GM12878 (cell line): ENCODE measurements around the gene SUZ12. TPM values are rescaled to one million over a fixed set of nuclear protein-coding genes. Genes with fewer than 3 reads are reported as not detected.
A peak's percentile ranks its signal among the peaks of the same experiment; 100 is the strongest.

ENCODE experiments used
- BACH1 ChIP-seq: fragments of 450-650 bp; IDR thresholded peaks from 2 replicates; pipeline ENCODE4 v1.6.1; 2017; ENCODE audit warnings: mild to moderate bottlenecking, borderline replicate concordance
- BHLHE40 ChIP-seq, 2 experiments: fragments of 450-650 bp in 1 of 2; IDR thresholded peaks; 2 replicates each; pipeline ENCODE4 v1.6.1; 2011 to 2017; ENCODE audit warnings: low read depth in 2 of 2, borderline replicate concordance in 1 of 2, improper control_type of control experiment in 1 of 2, low read length in 1 of 2, mild to moderate bottlenecking in 1 of 2
- BMI1 ChIP-seq: fragments of 450-650 bp; IDR thresholded peaks from 2 replicates; pipeline ENCODE4 v1.6.1; 2016; ENCODE audit warnings: mild to moderate bottlenecking, moderate library complexity, borderline replicate concordance
- BRCA1 ChIP-seq: IDR thresholded peaks from 2 replicates; pipeline ENCODE4 v1.6.1; 2011; ENCODE audit warnings: low read depth, low read length, improper control_type of control experiment
- CHD2 ChIP-seq: IDR thresholded peaks from 2 replicates; pipeline ENCODE4 v1.6.1; 2011; ENCODE audit warnings: low read depth, low read length, improper control_type of control experiment, borderline replicate concordance
- CREM ChIP-seq: IDR thresholded peaks from 2 replicates; pipeline ENCODE4 v1.6.1; 2014; ENCODE audit warnings: antibody characterized with exemption, low read depth
- EGR1 ChIP-seq, 2 experiments: IDR thresholded peaks; 1 replicate in 1 of 2; 2 replicates in 1 of 2; pipeline ENCODE4 v1.6.1; 2011 to 2012; ENCODE audit warnings: low read depth in 2 of 2, low read length in 2 of 2, borderline replicate concordance in 1 of 2, mild to moderate bottlenecking in 1 of 2, moderate library complexity in 1 of 2
- GATAD2B ChIP-seq: fragments of 450-650 bp; conservative IDR thresholded peaks from 2 replicates; pipeline ENCODE4 v1.6.1; 2017; ENCODE audit warnings: low read depth, mild to moderate bottlenecking, moderate library complexity
- IKZF1 ChIP-seq: fragments of 450-650 bp; conservative IDR thresholded peaks from 2 replicates; pipeline ENCODE4 v1.6.1; 2017; ENCODE audit warnings: antibody characterized with exemption, mild to moderate bottlenecking
- RAD21 ChIP-seq: IDR thresholded peaks from 2 replicates; pipeline ENCODE4 v1.6.1; 2011; ENCODE audit warnings: mild to moderate bottlenecking, low read depth, low read length, moderate library complexity; ENCODE audit not compliant: insufficient read depth
- RAD51 ChIP-seq: fragments of 450-650 bp; IDR thresholded peaks from 2 replicates; pipeline ENCODE4 v1.6.1; 2016; ENCODE audit warnings: moderate library complexity, mild to moderate bottlenecking, inconsistent platforms
- RCOR1 ChIP-seq: conservative IDR thresholded peaks from 2 replicates; pipeline ENCODE4 v1.6.1; 2012; ENCODE audit warnings: low read depth, low read length, improper control_type of control experiment
- RELA ChIP-seq: fragments of 450-650 bp; IDR thresholded peaks from 2 replicates; pipeline ENCODE4 v1.8.0; 2014; ENCODE audit warnings: borderline replicate concordance; ENCODE audit not compliant: partially characterized antibody
- SMARCA5 ChIP-seq: fragments of 450-650 bp; IDR thresholded peaks from 2 replicates; pipeline ENCODE4 v1.6.1; 2017; ENCODE audit warnings: mild to moderate bottlenecking
- SMC3 ChIP-seq: IDR thresholded peaks from 2 replicates; pipeline ENCODE4 v1.6.1; 2011; ENCODE audit warnings: low read length, improper control_type of control experiment, borderline replicate concordance
- TCF12 ChIP-seq: IDR thresholded peaks from 2 replicates; pipeline ENCODE4 v1.6.1; 2011; ENCODE audit warnings: low read depth, mild to moderate bottlenecking, low read length
- polyA plus RNA-seq, 11 experiments: library from polyadenylated mRNA; depleted of rRNA in 4 of 11; unstranded in 6 of 11; stranded (reverse) in 5 of 11; fragments of >200 nt; fragmentation: Nextera tagmentation in 4 of 11; fragmentation: Illumina TruSeq in 1 of 11; extraction: Ambion mirVana in 4 of 11; extraction: Trizol in 1 of 11; gene quantifications; 1 replicate in 1 of 11; 2 replicates in 10 of 11; pipeline versions ENCODE4 v1.2.1 to v1.2.3, GENCODE V29; 2011 to 2016; ENCODE audit warnings: inconsistent platforms in 2 of 11, missing spikeins in 2 of 11, low read depth in 1 of 11
- total RNA-seq, 4 experiments: library from RNA; depleted of rRNA in 3 of 4; stranded (reverse); fragments of >200 nt in 3 of 4; fragmentation: Illumina TruSeq in 1 of 4; extraction: Trizol in 1 of 4; gene quantifications; 2 replicates each; pipeline versions ENCODE4 v1.2.1 to v1.2.3, GENCODE V29; 2013 to 2021
- TF ChIP-seq, protein P1 (sequence below): IDR thresholded peaks from 2 replicates; pipeline ENCODE4 v1.6.1; 2011; ENCODE audit warnings: borderline replicate concordance, low read depth, mild to moderate bottlenecking, moderate library complexity, mixed read lengths, low read length; ENCODE audit not compliant: insufficient read depth; ENCODE audit errors: extremely low read length
- TF ChIP-seq, protein P2 (sequence below): IDR thresholded peaks from 2 replicates; pipeline ENCODE4 v1.6.1; 2011; ENCODE audit warnings: low read depth, mild to moderate bottlenecking, low read length, moderate library complexity, borderline replicate concordance; ENCODE audit errors: extremely low read depth
- TF ChIP-seq, protein P3 (sequence below): IDR thresholded peaks from 2 replicates; pipeline ENCODE4 v1.6.1; 2011; ENCODE audit warnings: low read depth, low read length, improper control_type of control experiment, borderline replicate concordance
- TF ChIP-seq, protein P4 (sequence below): IDR thresholded peaks from 2 replicates; pipeline ENCODE4 v1.6.1; 2012; ENCODE audit warnings: low read depth, low read length, improper control_type of control experiment
- TF ChIP-seq, protein P5 (sequence below), 3 experiments: IDR thresholded peaks in 2 of 3; conservative IDR thresholded peaks in 1 of 3; 2 replicates each; pipeline ENCODE4 v1.5.1; 2011; ENCODE audit warnings: low read depth in 3 of 3, low read length in 3 of 3, mild to moderate bottlenecking in 3 of 3, control low read depth in 2 of 3, moderate library complexity in 2 of 3, inconsistent platforms in 1 of 3, mixed read lengths in 1 of 3; ENCODE audit not compliant: control insufficient read depth in 2 of 3, insufficient read depth in 1 of 3; ENCODE audit errors: extremely low read depth in 1 of 3
- TF ChIP-seq, protein P6 (sequence below): fragments of 450-650 bp; IDR thresholded peaks from 2 replicates; pipeline ENCODE4 v1.6.1; 2018; ENCODE audit warnings: mild to moderate bottlenecking, low read depth, moderate library complexity; ENCODE audit not compliant: partially characterized antibody

SUZ12 gene
- total and polyA plus RNA-seq, 10 of the 15 experiments (the other 5 are each of a cell fraction or from before 2014, with no cell fraction given), result 19.2 to 69.2 (median 34.5) TPM

DNA sequence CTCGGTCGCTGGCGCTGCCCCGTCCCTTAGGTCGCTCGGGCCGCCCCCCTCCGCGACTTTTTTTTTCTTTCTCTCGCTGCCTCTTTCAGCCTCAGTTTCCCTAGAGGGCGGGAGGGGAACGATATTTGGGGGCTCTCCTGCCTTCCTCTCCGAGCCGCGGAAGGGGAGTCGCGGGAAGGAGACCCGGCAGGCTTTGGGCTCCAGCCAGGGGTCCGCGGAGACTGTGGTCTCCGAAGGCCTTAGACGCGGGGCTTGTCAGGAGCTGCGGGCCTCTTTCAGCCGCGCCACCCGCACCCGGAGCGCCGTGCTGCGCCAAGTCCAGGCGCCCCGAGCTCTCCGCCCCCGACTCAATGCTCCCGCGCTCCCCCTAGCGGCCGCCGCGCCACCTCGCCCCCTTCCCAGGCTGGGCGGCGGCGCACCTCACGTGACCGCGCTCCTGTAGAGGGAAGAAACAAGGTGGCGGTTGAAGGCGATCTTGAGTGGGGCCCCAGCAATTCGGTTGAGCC lies 70.2 kb downstream of the SUZ12 start, which contains the start of gene LRRC37B (continued):
- TF ChIP-seq, protein P1, sequence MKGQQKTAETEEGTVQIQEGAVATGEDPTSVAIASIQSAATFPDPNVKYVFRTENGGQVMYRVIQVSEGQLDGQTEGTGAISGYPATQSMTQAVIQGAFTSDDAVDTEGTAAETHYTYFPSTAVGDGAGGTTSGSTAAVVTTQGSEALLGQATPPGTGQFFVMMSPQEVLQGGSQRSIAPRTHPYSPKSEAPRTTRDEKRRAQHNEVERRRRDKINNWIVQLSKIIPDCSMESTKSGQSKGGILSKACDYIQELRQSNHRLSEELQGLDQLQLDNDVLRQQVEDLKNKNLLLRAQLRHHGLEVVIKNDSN, result peak; percentile 92
- TF ChIP-seq, protein P2, sequence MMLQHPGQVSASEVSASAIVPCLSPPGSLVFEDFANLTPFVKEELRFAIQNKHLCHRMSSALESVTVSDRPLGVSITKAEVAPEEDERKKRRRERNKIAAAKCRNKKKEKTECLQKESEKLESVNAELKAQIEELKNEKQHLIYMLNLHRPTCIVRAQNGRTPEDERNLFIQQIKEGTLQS, result peak; percentile 85; the same call in 1 of the 2 replicates
- TF ChIP-seq GATAD2B, result peak; percentile 18; the same call in 1 of the 2 replicates
- TF ChIP-seq, protein P3, sequence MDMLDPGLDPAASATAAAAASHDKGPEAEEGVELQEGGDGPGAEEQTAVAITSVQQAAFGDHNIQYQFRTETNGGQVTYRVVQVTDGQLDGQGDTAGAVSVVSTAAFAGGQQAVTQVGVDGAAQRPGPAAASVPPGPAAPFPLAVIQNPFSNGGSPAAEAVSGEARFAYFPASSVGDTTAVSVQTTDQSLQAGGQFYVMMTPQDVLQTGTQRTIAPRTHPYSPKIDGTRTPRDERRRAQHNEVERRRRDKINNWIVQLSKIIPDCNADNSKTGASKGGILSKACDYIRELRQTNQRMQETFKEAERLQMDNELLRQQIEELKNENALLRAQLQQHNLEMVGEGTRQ, result peak; percentile 74
- peak; percentile 99 for TF ChIP-seq SMARCA5
- TF ChIP-seq IKZF1, result peak; percentile 69
- TF ChIP-seq RELA, result peak; percentile 81
- TF ChIP-seq EGR1 (IDR thresholded peaks at IDR 0.05; ENCODE audit: borderline replicate concordance in 1 of 2, low read depth in 2 of 2, low read length in 2 of 2), result peak in 1 of 2 experiments; percentile 94; a peak in 2 of 3 replicates
- TF ChIP-seq BHLHE40 (IDR thresholded peaks at IDR 0.05; ENCODE audit: borderline replicate concordance in 1 of 2, low read depth in 2 of 2, low read length in 1 of 2), result peak; percentile 94 to 98
- TF ChIP-seq, protein P4, sequence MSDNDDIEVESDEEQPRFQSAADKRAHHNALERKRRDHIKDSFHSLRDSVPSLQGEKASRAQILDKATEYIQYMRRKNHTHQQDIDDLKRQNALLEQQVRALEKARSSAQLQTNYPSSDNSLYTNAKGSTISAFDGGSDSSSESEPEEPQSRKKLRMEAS, result peak; percentile 83
- 0 out of 2 replicates have a peak, but pooled peaks have one; percentile 70 for TF ChIP-seq RCOR1
- TF ChIP-seq CHD2, result peak; percentile 58; the same call in 1 of the 2 replicates
- TF ChIP-seq, protein P5, sequence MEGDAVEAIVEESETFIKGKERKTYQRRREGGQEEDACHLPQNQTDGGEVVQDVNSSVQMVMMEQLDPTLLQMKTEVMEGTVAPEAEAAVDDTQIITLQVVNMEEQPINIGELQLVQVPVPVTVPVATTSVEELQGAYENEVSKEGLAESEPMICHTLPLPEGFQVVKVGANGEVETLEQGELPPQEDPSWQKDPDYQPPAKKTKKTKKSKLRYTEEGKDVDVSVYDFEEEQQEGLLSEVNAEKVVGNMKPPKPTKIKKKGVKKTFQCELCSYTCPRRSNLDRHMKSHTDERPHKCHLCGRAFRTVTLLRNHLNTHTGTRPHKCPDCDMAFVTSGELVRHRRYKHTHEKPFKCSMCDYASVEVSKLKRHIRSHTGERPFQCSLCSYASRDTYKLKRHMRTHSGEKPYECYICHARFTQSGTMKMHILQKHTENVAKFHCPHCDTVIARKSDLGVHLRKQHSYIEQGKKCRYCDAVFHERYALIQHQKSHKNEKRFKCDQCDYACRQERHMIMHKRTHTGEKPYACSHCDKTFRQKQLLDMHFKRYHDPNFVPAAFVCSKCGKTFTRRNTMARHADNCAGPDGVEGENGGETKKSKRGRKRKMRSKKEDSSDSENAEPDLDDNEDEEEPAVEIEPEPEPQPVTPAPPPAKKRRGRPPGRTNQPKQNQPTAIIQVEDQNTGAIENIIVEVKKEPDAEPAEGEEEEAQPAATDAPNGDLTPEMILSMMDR (IDR thresholded peaks at IDR 0.05 in 2 of 3, conservative IDR thresholded peaks at IDR 0.05 in 1 of 3; ENCODE audit: control insufficient read depth in 2 of 3, extremely low read depth in 1 of 3, insufficient read depth in 1 of 3, low read depth in 3 of 3, low read length in 3 of 3), result peak; percentile 84 to 92 (median 92)
- TF ChIP-seq, protein P6, sequence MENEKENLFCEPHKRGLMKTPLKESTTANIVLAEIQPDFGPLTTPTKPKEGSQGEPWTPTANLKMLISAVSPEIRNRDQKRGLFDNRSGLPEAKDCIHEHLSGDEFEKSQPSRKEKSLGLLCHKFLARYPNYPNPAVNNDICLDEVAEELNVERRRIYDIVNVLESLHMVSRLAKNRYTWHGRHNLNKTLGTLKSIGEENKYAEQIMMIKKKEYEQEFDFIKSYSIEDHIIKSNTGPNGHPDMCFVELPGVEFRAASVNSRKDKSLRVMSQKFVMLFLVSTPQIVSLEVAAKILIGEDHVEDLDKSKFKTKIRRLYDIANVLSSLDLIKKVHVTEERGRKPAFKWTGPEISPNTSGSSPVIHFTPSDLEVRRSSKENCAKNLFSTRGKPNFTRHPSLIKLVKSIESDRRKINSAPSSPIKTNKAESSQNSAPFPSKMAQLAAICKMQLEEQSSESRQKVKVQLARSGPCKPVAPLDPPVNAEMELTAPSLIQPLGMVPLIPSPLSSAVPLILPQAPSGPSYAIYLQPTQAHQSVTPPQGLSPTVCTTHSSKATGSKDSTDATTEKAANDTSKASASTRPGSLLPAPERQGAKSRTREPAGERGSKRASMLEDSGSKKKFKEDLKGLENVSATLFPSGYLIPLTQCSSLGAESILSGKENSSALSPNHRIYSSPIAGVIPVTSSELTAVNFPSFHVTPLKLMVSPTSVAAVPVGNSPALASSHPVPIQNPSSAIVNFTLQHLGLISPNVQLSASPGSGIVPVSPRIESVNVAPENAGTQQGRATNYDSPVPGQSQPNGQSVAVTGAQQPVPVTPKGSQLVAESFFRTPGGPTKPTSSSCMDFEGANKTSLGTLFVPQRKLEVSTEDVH, result no peak
- no peak for TF ChIP-seq BMI1
- TF ChIP-seq RAD51, result peak; percentile 72; the same call in 1 of the 2 replicates
- TF ChIP-seq BACH1, result peak; percentile 44; the same call in 1 of the 2 replicates
- TF ChIP-seq BRCA1, result no peak
- peak; percentile 29; the same call in 1 of the 2 replicates for TF ChIP-seq SMC3
- 0 out of 2 replicates have a peak, but pooled peaks have one; percentile 43 for TF ChIP-seq CREM
- TF ChIP-seq RAD21, result peak; percentile 46
- 0 out of 2 replicates have a peak, but pooled peaks have one; percentile 15 for TF ChIP-seq TCF12
